ENCODE measurements around the gene STRA6. TPM values are rescaled to one million over a fixed set of nuclear protein-coding genes. Genes with fewer than 3 reads are reported as not detected.

STRA6 gene
- polyA plus RNA-seq, 4 donors: 0.27 to 8.4 TPM; not detected in 2

GRCh38 chr15:74138642-74139041, 63.9 kb downstream of the STRA6 start:
- peaks cover 19 to 50% (median 24%) of the 10 kb centered on the region in 3 donors for H3K27me3 ChIP-seq (ENCODE audit: control insufficient read depth in 3 of 3, insufficient read depth in 3 of 3, low read length in 3 of 3)
- peaks cover 0 to 5% of the 10 kb centered on the region in 2 donors for H3K9me3 ChIP-seq (ENCODE audit: control insufficient read depth in 2 of 2, insufficient read depth in 1 of 2, low read depth in 1 of 2, low read length in 1 of 2)
- FAIRE-seq (no peak), DNase-seq (no peak)
- WGBS, 3 donors: 69 to 83% (median 70%) methylated on average over 4 of the region's 4 CpGs
- no peak overlapping the region for H3K4me3 ChIP-seq (ENCODE audit: low read depth in 1 of 3, low read length in 3 of 3)
- H3K27ac ChIP-seq (ENCODE audit: low read depth in 1 of 3, low read length in 2 of 3): no peak overlapping the region
- H3K36me3 ChIP-seq (ENCODE audit: control insufficient read depth in 3 of 3, insufficient read depth in 2 of 3, low read depth in 1 of 3, low read length in 3 of 3): no peaks in the 10 kb centered on the region
- peaks cover 0 to 19% (median 0%) of the 10 kb centered on the region in 3 donors for H3K4me1 ChIP-seq (ENCODE audit: control insufficient read depth in 3 of 3, insufficient read depth in 2 of 3, low read depth in 1 of 3, low read length in 2 of 3)

GRCh38 chr15:74137537-74137894, 65.1 kb downstream of the STRA6 start:
- H3K4me1 ChIP-seq (ENCODE audit: control insufficient read depth in 3 of 3, insufficient read depth in 2 of 3, low read depth in 1 of 3, low read length in 2 of 3): peaks cover 0 to 19% (median 0%) of the 10 kb centered on the region in 3 donors
- H3K4me3 ChIP-seq (ENCODE audit: low read depth in 1 of 3, low read length in 3 of 3): no peak overlapping the region
- H3K36me3 ChIP-seq (ENCODE audit: control insufficient read depth in 3 of 3, insufficient read depth in 2 of 3, low read depth in 1 of 3, low read length in 3 of 3): no peaks in the 10 kb centered on the region
- peak overlapping the region in 2 of 3 donors; percentile 8 to 21 for H3K27ac ChIP-seq (ENCODE audit: low read depth in 1 of 3, low read length in 2 of 3)
- H3K9me3 ChIP-seq (ENCODE audit: control insufficient read depth in 2 of 2, insufficient read depth in 1 of 2, low read depth in 1 of 2, low read length in 1 of 2): peaks cover 0 to 16% of the 10 kb centered on the region in 2 donors
- WGBS, 3 donors: 54 to 67% (median 66%) methylated on average over 2 of the region's 2 CpGs
- H3K27me3 ChIP-seq (ENCODE audit: control insufficient read depth in 3 of 3, insufficient read depth in 3 of 3, low read length in 3 of 3): peaks cover 19 to 61% (median 34%) of the 10 kb centered on the region in 3 donors
- FAIRE-seq (no peak), DNase-seq (no peak)

- H3K27ac ChIP-seq (ENCODE audit: low read depth in 1 of 3, low read length in 2 of 3): peak overlapping the region in 2 of 3 donors; percentile 21 to 40
- peaks cover 0 to 20% of the 10 kb centered on the region in 2 donors for H3K9me3 ChIP-seq (ENCODE audit: control insufficient read depth in 2 of 2, insufficient read depth in 1 of 2, low read depth in 1 of 2, low read length in 1 of 2)
- WGBS, 3 donors: 18 to 22% (median 18%) methylated on average over 18 of the region's 18 CpGs
- H3K4me3 ChIP-seq (ENCODE audit: low read depth in 1 of 3, low read length in 3 of 3): peak overlapping the region in 2 of 3 donors; percentile 8 to 32
- FAIRE-seq (no peak), DNase-seq (peak in 1 of 2 donors; percentile 13)
- H3K36me3 ChIP-seq (ENCODE audit: control insufficient read depth in 3 of 3, insufficient read depth in 2 of 3, low read depth in 1 of 3, low read length in 3 of 3): no peaks in the 10 kb centered on the region
- H3K4me1 ChIP-seq (ENCODE audit: control insufficient read depth in 3 of 3, insufficient read depth in 2 of 3, low read depth in 1 of 3, low read length in 2 of 3): peaks cover 0 to 19% (median 0%) of the 10 kb centered on the region in 3 donors
- peaks cover 19 to 67% (median 34%) of the 10 kb centered on the region in 3 donors for H3K27me3 ChIP-seq (ENCODE audit: control insufficient read depth in 3 of 3, insufficient read depth in 3 of 3, low read length in 3 of 3)
Measured at GRCh38 chr15:74136814-74137536, 65.6 kb downstream of the STRA6 start.

GRCh38 chr15:74136540-74136813, 66.1 kb downstream of the STRA6 start:
- peaks cover 0 to 20% of the 10 kb centered on the region in 2 donors for H3K9me3 ChIP-seq (ENCODE audit: control insufficient read depth in 2 of 2, insufficient read depth in 1 of 2, low read depth in 1 of 2, low read length in 1 of 2)
- peak overlapping the region in 1 of 3 donors; percentile 40 for H3K27ac ChIP-seq (ENCODE audit: low read depth in 1 of 3, low read length in 2 of 3)
- DNase-seq (no peak), FAIRE-seq (no peak)
- H3K4me1 ChIP-seq (ENCODE audit: control insufficient read depth in 3 of 3, insufficient read depth in 2 of 3, low read depth in 1 of 3, low read length in 2 of 3): peaks cover 0 to 19% (median 0%) of the 10 kb centered on the region in 3 donors
- H3K27me3 ChIP-seq (ENCODE audit: control insufficient read depth in 3 of 3, insufficient read depth in 3 of 3, low read length in 3 of 3): peaks cover 22 to 72% (median 39%) of the 10 kb centered on the region in 3 donors
- no peaks in the 10 kb centered on the region for H3K36me3 ChIP-seq (ENCODE audit: control insufficient read depth in 3 of 3, insufficient read depth in 2 of 3, low read depth in 1 of 3, low read length in 3 of 3)
- H3K4me3 ChIP-seq (ENCODE audit: low read depth in 1 of 3, low read length in 3 of 3): peak overlapping the region; percentile 8 to 32 (median 20)
- WGBS, 3 donors: 2 to 8% (median 3%) methylated on average over 15 to 25 of the region's 26 CpGs

- Histone ChIP-seq H3K27me3 (ENCODE audit: control insufficient read depth in 3 of 3, insufficient read depth in 3 of 3, low read length in 3 of 3) (peaks cover 29 to 85% (median 48%) of the 10 kb centered on the region in 3 donors), H3K9me3 (ENCODE audit: control insufficient read depth in 2 of 2, insufficient read depth in 1 of 2, low read depth in 1 of 2, low read length in 1 of 2) (peaks cover 0 to 20% of the 10 kb centered on the region in 2 donors), H3K4me3 (ENCODE audit: low read depth in 1 of 3, low read length in 3 of 3) (no peak overlapping the region), H3K4me1 (ENCODE audit: control insufficient read depth in 3 of 3, insufficient read depth in 2 of 3, low read depth in 1 of 3, low read length in 2 of 3) (peaks cover 0 to 24% (median 0%) of the 10 kb centered on the region in 3 donors), H3K36me3 (ENCODE audit: control insufficient read depth in 3 of 3, insufficient read depth in 2 of 3, low read depth in 1 of 3, low read length in 3 of 3) (no peaks in the 10 kb centered on the region), H3K27ac (ENCODE audit: low read depth in 1 of 3, low read length in 2 of 3) (no peak overlapping the region)
- 24 to 33% (median 25%) methylated on average over 27 of the region's 27 CpGs for WGBS, 3 donors
- DNase-seq (no peak), FAIRE-seq (no peak)
Measured at GRCh38 chr15:74135041-74135565, 67.5 kb downstream of the STRA6 start.

GRCh38 chr15:74134387-74135027, 68.1 kb downstream of the STRA6 start:
- DNase-seq (peak; percentile 9 to 60), FAIRE-seq (no peak)
- 19 to 22% (median 20%) methylated on average over 50 to 53 of the region's 53 CpGs for WGBS, 3 donors
- H3K27ac ChIP-seq (ENCODE audit: low read depth in 1 of 3, low read length in 2 of 3): no peak overlapping the region
- H3K4me1 ChIP-seq (ENCODE audit: control insufficient read depth in 3 of 3, insufficient read depth in 2 of 3, low read depth in 1 of 3, low read length in 2 of 3): peaks cover 0 to 24% (median 0%) of the 10 kb centered on the region in 3 donors
- no peak overlapping the region for H3K4me3 ChIP-seq (ENCODE audit: low read depth in 1 of 3, low read length in 3 of 3)
- no peaks in the 10 kb centered on the region for H3K36me3 ChIP-seq (ENCODE audit: control insufficient read depth in 3 of 3, insufficient read depth in 2 of 3, low read depth in 1 of 3, low read length in 3 of 3)
- peaks cover 32 to 89% (median 52%) of the 10 kb centered on the region in 3 donors for H3K27me3 ChIP-seq (ENCODE audit: control insufficient read depth in 3 of 3, insufficient read depth in 3 of 3, low read length in 3 of 3)
- H3K9me3 ChIP-seq (ENCODE audit: control insufficient read depth in 2 of 2, insufficient read depth in 1 of 2, low read depth in 1 of 2, low read length in 1 of 2): peaks cover 0 to 20% of the 10 kb centered on the region in 2 donors

GRCh38 chr15:74133694-74134386, 68.7 kb downstream of the STRA6 start:
- Histone ChIP-seq H3K4me1 (ENCODE audit: control insufficient read depth in 3 of 3, insufficient read depth in 2 of 3, low read depth in 1 of 3, low read length in 2 of 3) (peaks cover 0 to 24% (median 0%) of the 10 kb centered on the region in 3 donors), H3K36me3 (ENCODE audit: control insufficient read depth in 3 of 3, insufficient read depth in 2 of 3, low read depth in 1 of 3, low read length in 3 of 3) (no peaks in the 10 kb centered on the region), H3K27ac (ENCODE audit: low read depth in 1 of 3, low read length in 2 of 3) (no peak overlapping the region), H3K4me3 (ENCODE audit: low read depth in 1 of 3, low read length in 3 of 3) (no peak overlapping the region), H3K9me3 (ENCODE audit: control insufficient read depth in 2 of 2, insufficient read depth in 1 of 2, low read depth in 1 of 2, low read length in 1 of 2) (peaks cover 0 to 20% of the 10 kb centered on the region in 2 donors), H3K27me3 (ENCODE audit: control insufficient read depth in 3 of 3, insufficient read depth in 3 of 3, low read length in 3 of 3) (peaks cover 32 to 94% (median 59%) of the 10 kb centered on the region in 3 donors)
- FAIRE-seq (no peak), DNase-seq (peak in 1 of 2 donors; percentile 27)
- WGBS, 3 donors: 26 to 49% (median 31%) methylated on average over 63 to 71 of the region's 71 CpGs
